Endothelial cell of umbilical vein (primary cell): ENCODE data around the gene ARHGAP15.

Experiments
- EZH2 ChIP-seq: IDR thresholded peaks from 2 replicates; pipeline ENCODE4 v1.6.1; 2012; ENCODE audit warnings: borderline replicate concordance, low read depth, mild to moderate bottlenecking, moderate library complexity, low read length, inconsistent platforms; ENCODE audit not compliant: severe bottlenecking
- JUN ChIP-seq: IDR thresholded peaks from 2 replicates; pipeline ENCODE4 v1.6.1; 2011; ENCODE audit warnings: borderline replicate concordance, low read depth; ENCODE audit not compliant: insufficient read length, insufficient read depth
- POLR2A ChIP-seq: IDR thresholded peaks from 2 replicates; pipeline ENCODE4 v1.6.1; 2012; ENCODE audit warnings: low read depth, mild to moderate bottlenecking, control low read depth, low read length
- POLR2AphosphoS5 ChIP-seq: IDR thresholded peaks from 2 replicates; pipeline ENCODE4 v1.6.1; 2012; ENCODE audit warnings: low read depth, mild to moderate bottlenecking, control low read depth, low read length, moderate library complexity; ENCODE audit not compliant: insufficient read depth
- TF ChIP-seq, protein P1 (sequence below), 2 donors: IDR thresholded peaks; 1 replicate in 1 of 2; 2 replicates in 1 of 2; pipeline ENCODE4 v1.5.1; 2011; ENCODE audit warnings: low read length in 2 of 2, mild to moderate bottlenecking in 2 of 2, moderate library complexity in 2 of 2, control low read depth in 1 of 2, inconsistent platforms in 1 of 2, low read depth in 1 of 2; ENCODE audit not compliant: insufficient read depth in 1 of 2; ENCODE audit errors: extremely low read depth in 1 of 2
- TF ChIP-seq, protein P2 (sequence below): IDR thresholded peaks from 2 replicates; pipeline ENCODE4 v1.6.1; 2011; ENCODE audit not compliant: insufficient read depth, insufficient read length

DNA sequence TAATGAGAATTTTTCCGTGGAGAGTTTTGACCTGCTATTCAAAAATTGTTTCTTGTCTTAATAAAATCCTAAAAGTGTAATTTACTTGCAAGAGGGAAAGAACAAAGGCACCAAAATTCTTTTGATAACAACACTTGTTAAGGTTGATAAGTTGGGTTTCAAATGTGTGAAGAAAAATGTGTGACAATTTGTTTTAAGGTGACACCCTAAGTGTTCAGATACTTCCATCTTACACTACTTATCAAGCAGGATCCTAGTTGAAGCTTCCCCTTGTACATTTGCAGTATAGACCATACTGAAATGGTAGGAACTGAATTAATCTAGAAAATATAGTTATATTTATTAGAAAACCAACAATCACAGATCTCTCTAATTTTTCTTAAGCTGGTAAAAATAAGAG lies 204.6 kb downstream of the ARHGAP15 start:
- TF ChIP-seq, protein P1, sequence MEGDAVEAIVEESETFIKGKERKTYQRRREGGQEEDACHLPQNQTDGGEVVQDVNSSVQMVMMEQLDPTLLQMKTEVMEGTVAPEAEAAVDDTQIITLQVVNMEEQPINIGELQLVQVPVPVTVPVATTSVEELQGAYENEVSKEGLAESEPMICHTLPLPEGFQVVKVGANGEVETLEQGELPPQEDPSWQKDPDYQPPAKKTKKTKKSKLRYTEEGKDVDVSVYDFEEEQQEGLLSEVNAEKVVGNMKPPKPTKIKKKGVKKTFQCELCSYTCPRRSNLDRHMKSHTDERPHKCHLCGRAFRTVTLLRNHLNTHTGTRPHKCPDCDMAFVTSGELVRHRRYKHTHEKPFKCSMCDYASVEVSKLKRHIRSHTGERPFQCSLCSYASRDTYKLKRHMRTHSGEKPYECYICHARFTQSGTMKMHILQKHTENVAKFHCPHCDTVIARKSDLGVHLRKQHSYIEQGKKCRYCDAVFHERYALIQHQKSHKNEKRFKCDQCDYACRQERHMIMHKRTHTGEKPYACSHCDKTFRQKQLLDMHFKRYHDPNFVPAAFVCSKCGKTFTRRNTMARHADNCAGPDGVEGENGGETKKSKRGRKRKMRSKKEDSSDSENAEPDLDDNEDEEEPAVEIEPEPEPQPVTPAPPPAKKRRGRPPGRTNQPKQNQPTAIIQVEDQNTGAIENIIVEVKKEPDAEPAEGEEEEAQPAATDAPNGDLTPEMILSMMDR (IDR thresholded peaks at IDR 0.05; ENCODE audit: extremely low read depth in 1 of 2, insufficient read depth in 1 of 2, low read depth in 1 of 2, low read length in 2 of 2), result no peak
- TF ChIP-seq, protein P2, sequence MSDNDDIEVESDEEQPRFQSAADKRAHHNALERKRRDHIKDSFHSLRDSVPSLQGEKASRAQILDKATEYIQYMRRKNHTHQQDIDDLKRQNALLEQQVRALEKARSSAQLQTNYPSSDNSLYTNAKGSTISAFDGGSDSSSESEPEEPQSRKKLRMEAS, result no peak
- TF ChIP-seq EZH2 (no peak), JUN (no peak), POLR2AphosphoS5 (no peak), POLR2A (no peak)
